PC-3 (cell line): Measurements from ENCODE around the gene PLOD1. TPM values are rescaled to one million over a fixed set of nuclear protein-coding genes. Genes with fewer than 3 reads are reported as not detected.
A peak's percentile ranks its signal among the peaks of the same experiment; 100 is the strongest.
"Not testable (repeated sequence)": the region's sequence is repeated elsewhere in the genome, so short reads cannot be mapped to it uniquely, and the experiment has no call there.

Source experiments
- ATAC-seq: fragments of 200-7000 bp; cut with Tn5 transposase; 2 replicates; pipeline ENCODE4 v1.9.1; 2020; ENCODE audit warnings: mild to moderate bottlenecking, moderate library complexity
- BruUV-seq: library from RNA; stranded (reverse); fragments of 400-500 nt; replicated peaks from 2 replicates; lab custom pipeline; 2021; lab: Mats Ljungman, UMichigan
- CTCF ChIA-PET: fragments of 300-600 bp; sonication (Branson Sonifier 250); formaldehyde crosslinking; loops from one replicate; lab custom pipeline; 2022; ENCODE audit warnings: antibody characterized with exemption; lab: Charles Lee
- POLR2A ChIA-PET: fragments of 300-600 bp; sonication (Branson Sonifier 250); formaldehyde crosslinking; loops from one replicate; lab custom pipeline; 2022; ENCODE audit warnings: antibody characterized with exemption; ENCODE audit not compliant: unreplicated experiment; lab: Charles Lee
- DNase-seq: peaks from one replicate; pipeline ENCODE4 v3.0.0-alpha.2; 2015
- H2AFZ ChIP-seq: fragments of 300-600 bp; sonication (generic); 2 replicates; pipeline ENCODE4 v1.6.0; 2016; ENCODE audit warnings: antibody characterized with exemption, low read length
- H3F3A ChIP-seq: fragments of 300-600 bp; sonication (generic); one replicate; pipeline ENCODE4 v1.6.0; 2017; ENCODE audit warnings: antibody characterized with exemption, low read length, control low read depth, mild to moderate bottlenecking; ENCODE audit not compliant: unreplicated experiment
- H3K27ac ChIP-seq: fragments of 300-600 bp; sonication (generic); 2 replicates; pipeline ENCODE4 v1.5.1; 2016; ENCODE audit warnings: mild to moderate bottlenecking, low read length
- H3K27me3 ChIP-seq: fragments of 300-600 bp; sonication (generic); 2 replicates; pipeline ENCODE4 v1.6.1; 2016; ENCODE audit warnings: low read length, mixed read lengths
- H3K36me3 ChIP-seq: fragments of 300-600 bp; sonication (generic); 2 replicates; pipeline ENCODE4 v1.6.1; 2016; ENCODE audit warnings: low read depth, mixed run types, low read length, mixed read lengths
- H3K4me1 ChIP-seq: fragments of 300-600 bp; sonication (generic); 2 replicates; pipeline ENCODE4 v1.5.1; 2016; ENCODE audit warnings: low read length; ENCODE audit not compliant: insufficient read depth
- H3K4me2 ChIP-seq: fragments of 300-600 bp; sonication (generic); 2 replicates; pipeline ENCODE4 v1.6.0; 2016; ENCODE audit warnings: low read length
- H3K4me3 ChIP-seq: fragments of 300-600 bp; sonication (generic); 2 replicates; pipeline ENCODE4 v1.5.1; 2016; ENCODE audit warnings: mild to moderate bottlenecking, low read length, mixed read lengths
- H3K79me2 ChIP-seq: fragments of 300-600 bp; sonication (generic); 2 replicates; pipeline ENCODE4 v1.6.1; 2017; ENCODE audit warnings: low read length, mixed read lengths
- H3K9ac ChIP-seq: fragments of 300-600 bp; sonication (generic); 2 replicates; pipeline ENCODE4 v1.6.0; 2016; ENCODE audit warnings: mild to moderate bottlenecking, low read length
- H3K9me2 ChIP-seq: fragments of 300-600 bp; sonication (generic); replicated peaks from 2 replicates; pipeline ENCODE4 v1.6.1; 2016; ENCODE audit warnings: mixed run types, low read length, mixed read lengths
- H3K9me3 ChIP-seq: fragments of 300-600 bp; sonication (generic); 2 replicates; pipeline ENCODE4 v1.6.1; 2016; ENCODE audit warnings: low read length, mixed read lengths
- H4K20me1 ChIP-seq: fragments of 300-600 bp; sonication (generic); 2 replicates; pipeline ENCODE4 v1.6.1; 2016; ENCODE audit warnings: low read length, mixed read lengths
- EZH2 ChIP-seq: fragments of 300-600 bp; sonication (generic); IDR thresholded peaks from one replicate; pipeline ENCODE4 v1.6.1; 2017; ENCODE audit warnings: antibody characterized with exemption, mild to moderate bottlenecking, low read length; ENCODE audit not compliant: unreplicated experiment
- EZH2phosphoT487 ChIP-seq: fragments of 300-600 bp; sonication (generic); IDR thresholded peaks from 2 replicates; pipeline ENCODE4 v1.6.1; 2018; ENCODE audit warnings: mild to moderate bottlenecking, antibody characterized with exemption, low read length, borderline replicate concordance
- intact Hi-C: fragments of 100-400 bp; cut with micrococcal nuclease; formaldehyde crosslinking; loops from 2 replicates; pipeline ENCODE4 v1.9.0; 2023
- total RNA-seq: library from RNA; depleted of rRNA; stranded (reverse); fragments of >200 nt; gene quantifications from 2 replicates; pipeline ENCODE4 v1.2.3, GENCODE V29; 2014
- TF ChIP-seq, protein P1 (sequence below): fragments of 300-600 bp; sonication (generic); conservative IDR thresholded peaks from 2 replicates; pipeline ENCODE4 v1.5.1; 2017; ENCODE audit warnings: antibody characterized with exemption, low read depth, mild to moderate bottlenecking, low read length

The PLOD1 gene
- total RNA-seq, 1 experiment from 2014 or later: 179 TPM

DNA sequence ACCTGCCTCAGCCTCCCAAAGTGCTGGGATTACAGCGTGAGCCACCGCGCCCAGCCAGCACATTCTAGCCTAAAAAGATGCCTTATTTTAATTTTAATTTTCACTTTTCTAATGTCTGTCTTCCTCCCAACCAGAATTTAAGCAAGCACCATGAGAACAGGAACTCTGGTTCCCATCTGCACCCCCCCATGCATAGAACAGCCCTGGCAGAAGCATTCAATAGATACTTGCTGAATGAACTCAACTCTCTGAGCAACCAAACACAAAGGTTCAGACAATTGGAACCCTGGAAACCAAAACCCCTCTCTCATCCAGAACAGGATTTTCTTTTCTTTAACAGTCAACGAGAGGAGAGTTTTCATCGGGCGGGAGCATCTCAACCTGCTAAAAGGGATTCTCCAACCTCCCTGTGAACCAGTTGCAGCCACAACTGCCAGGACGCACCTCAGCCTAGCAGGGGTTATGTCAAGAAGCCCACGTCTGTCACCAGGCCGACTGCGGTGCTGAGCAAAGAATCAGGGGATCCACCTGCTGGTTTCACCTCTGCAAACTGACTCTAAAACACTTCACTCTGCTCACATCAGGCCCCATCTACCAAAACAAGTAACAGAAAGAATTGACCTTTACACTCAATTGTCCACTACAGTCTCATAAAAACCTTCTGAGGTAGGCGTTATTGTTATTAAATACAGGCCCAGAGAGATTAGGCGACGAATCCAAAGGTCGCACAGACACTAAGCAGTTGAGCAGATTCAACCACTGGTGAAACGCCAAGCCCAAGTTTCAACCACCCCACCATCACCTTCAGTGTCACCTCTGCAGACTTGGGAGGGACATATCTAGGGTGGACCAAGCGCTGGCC lies 10.0 kb upstream of the PLOD1 start:
- TSS peak; percentile 45 for BruUV-seq
- intact Hi-C loops: no loop called here
- Histone ChIP-seq H3K9me2 (no peaks in the 10 kb centered on the region), H3K79me2 (peaks cover 45% of the 10 kb centered on the region), H3K27ac (no peak overlapping the region), H3K4me2 (peak overlapping the region; percentile 92), H4K20me1 (peaks cover 22% of the 10 kb centered on the region), H3K9ac (peak overlapping the region; percentile 10; the same call in 1 of the 2 replicates), H3K36me3 (peaks cover 9% of the 10 kb centered on the region; the same call in 1 of the 2 replicates), H3K9me3 (no peaks in the 10 kb centered on the region), H3F3A (no peaks in the 10 kb centered on the region), H2AFZ (no peak overlapping the region), H3K4me3 (peak overlapping the region; percentile 68), H3K4me1 (peaks cover 28% of the 10 kb centered on the region), H3K27me3 (no peaks in the 10 kb centered on the region)
- CTCF ChIA-PET: no interaction called here
- TF ChIP-seq EZH2 (no peak), EZH2phosphoT487 (no peak)
- TF ChIP-seq, protein P1, sequence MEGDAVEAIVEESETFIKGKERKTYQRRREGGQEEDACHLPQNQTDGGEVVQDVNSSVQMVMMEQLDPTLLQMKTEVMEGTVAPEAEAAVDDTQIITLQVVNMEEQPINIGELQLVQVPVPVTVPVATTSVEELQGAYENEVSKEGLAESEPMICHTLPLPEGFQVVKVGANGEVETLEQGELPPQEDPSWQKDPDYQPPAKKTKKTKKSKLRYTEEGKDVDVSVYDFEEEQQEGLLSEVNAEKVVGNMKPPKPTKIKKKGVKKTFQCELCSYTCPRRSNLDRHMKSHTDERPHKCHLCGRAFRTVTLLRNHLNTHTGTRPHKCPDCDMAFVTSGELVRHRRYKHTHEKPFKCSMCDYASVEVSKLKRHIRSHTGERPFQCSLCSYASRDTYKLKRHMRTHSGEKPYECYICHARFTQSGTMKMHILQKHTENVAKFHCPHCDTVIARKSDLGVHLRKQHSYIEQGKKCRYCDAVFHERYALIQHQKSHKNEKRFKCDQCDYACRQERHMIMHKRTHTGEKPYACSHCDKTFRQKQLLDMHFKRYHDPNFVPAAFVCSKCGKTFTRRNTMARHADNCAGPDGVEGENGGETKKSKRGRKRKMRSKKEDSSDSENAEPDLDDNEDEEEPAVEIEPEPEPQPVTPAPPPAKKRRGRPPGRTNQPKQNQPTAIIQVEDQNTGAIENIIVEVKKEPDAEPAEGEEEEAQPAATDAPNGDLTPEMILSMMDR: no peak
- DNase-seq (no peak), ATAC-seq (no peak)
- POLR2A ChIA-PET: interaction anchor here (0.5 kb wide), 1 partner anchor 15 kb away, joined by 4 read pairs; no protein-coding TSS in a partner anchor

DNA sequence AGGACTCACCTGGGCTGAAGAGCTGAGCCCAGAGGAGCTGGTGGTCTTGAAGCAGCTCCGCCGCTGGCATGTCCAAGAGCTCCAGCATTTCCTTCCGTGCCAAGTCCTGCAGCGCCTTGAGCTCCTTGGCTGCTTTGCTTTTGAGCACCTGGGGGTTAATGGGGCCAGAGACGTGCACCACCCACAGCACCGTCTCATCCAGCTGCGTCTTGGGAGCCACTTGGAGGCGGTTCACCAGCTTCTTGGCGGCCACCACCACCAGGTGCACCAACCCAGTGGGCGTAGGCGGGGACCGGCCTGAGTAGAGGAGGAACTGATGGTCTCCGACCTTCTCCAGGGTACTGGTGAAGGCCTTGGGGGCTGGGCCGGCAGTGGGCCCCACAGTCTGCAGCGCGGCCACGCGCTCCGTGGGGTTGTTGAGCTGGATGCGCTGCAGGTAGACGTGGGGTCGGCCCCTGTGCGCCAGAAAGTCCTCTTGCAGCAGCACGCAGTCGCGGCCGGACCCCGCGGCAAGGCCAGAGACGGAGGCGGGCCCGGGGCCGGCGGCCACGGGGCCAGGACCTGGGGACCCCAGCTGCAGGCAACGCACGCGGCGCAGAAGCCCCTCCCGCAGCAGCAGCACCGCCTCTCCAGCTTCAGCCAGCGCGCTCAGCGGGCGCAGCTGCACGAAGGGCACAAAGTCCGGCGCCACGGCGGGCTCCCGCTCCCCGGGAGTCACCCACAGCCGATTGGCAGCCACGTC lies 9.2 kb upstream of the PLOD1 start:
- Histone ChIP-seq H4K20me1 (peaks cover 22% of the 10 kb centered on the region), H3K4me2 (peak overlapping the region; percentile 92), H3K9ac (peak overlapping the region; percentile 27; the same call in 1 of the 2 replicates), H3K4me3 (peak overlapping the region; percentile 68), H3K4me1 (peaks cover 32% of the 10 kb centered on the region), H3K79me2 (peaks cover 42% of the 10 kb centered on the region)
- H3K9me2 ChIP-seq, H3K36me3 ChIP-seq, H3F3A ChIP-seq, H2AFZ ChIP-seq, H3K27me3 ChIP-seq, DNase-seq, intact Hi-C loops, BruUV-seq, CTCF ChIA-PET, H3K9me3 ChIP-seq, H3K27ac ChIP-seq: not testable (repeated sequence)
- peak; percentile 4 for ATAC-seq
- POLR2A ChIA-PET: interaction anchor here (0.5 to 1.4 kb wide), 3 partner anchors 15 to 17 kb away, joined by 4 to 8 read pairs (median 4); no protein-coding TSS in a partner anchor

DNA sequence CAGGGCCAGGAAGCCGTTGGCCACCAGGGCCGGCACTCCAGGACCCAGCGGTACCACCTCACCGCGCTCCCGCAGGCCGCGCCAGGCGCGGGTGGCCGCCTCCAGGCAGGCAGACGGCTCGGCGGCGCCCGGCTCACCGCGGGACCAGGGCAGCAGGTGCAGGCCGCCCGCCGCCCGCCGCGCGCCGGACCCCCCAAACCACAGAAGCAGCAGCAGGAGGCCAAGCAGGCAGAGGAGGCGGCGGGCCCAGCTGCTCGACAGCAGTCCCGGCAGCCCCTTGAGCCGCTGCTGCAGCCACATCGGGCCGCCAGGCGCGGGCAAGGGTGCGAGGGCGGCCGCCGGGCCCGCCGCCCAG lies 8.6 kb upstream of the PLOD1 start:
- Histone ChIP-seq H3K9me2 (no peaks in the 10 kb centered on the region), H2AFZ (no peak overlapping the region), H4K20me1 (peaks cover 19% of the 10 kb centered on the region), H3K9me3 (no peaks in the 10 kb centered on the region), H3K4me3 (peak overlapping the region; percentile 68), H3F3A (no peaks in the 10 kb centered on the region), H3K9ac (peak overlapping the region; percentile 27; the same call in 1 of the 2 replicates), H3K36me3 (peaks cover 6% of the 10 kb centered on the region; the same call in 1 of the 2 replicates), H3K27ac (no peak overlapping the region), H3K4me1 (peaks cover 32% of the 10 kb centered on the region), H3K79me2 (peaks cover 36% of the 10 kb centered on the region), H3K4me2 (peak overlapping the region; percentile 92), H3K27me3 (no peaks in the 10 kb centered on the region)
- intact Hi-C loops: no loop called here
- TF ChIP-seq, protein P1: no peak
- no peak for TF ChIP-seq EZH2phosphoT487
- no peak for TF ChIP-seq EZH2
- no peak for DNase-seq
- no TSS peak for BruUV-seq
- ATAC-seq: peak; percentile 20
- CTCF ChIA-PET: no interaction called here
- POLR2A ChIA-PET: interaction anchor here (1.3 to 1.4 kb wide), 2 partner anchors 16 to 18 kb away, joined by 4 to 8 read pairs; no protein-coding TSS in a partner anchor
